ENCODE data around the gene GABRB3.

GABRB3 gene

GRCh38 chr15:26713498-26713897 lies 59.4 kb downstream of the GABRB3 start (continued):
- TF ChIP-seq, protein P1, sequence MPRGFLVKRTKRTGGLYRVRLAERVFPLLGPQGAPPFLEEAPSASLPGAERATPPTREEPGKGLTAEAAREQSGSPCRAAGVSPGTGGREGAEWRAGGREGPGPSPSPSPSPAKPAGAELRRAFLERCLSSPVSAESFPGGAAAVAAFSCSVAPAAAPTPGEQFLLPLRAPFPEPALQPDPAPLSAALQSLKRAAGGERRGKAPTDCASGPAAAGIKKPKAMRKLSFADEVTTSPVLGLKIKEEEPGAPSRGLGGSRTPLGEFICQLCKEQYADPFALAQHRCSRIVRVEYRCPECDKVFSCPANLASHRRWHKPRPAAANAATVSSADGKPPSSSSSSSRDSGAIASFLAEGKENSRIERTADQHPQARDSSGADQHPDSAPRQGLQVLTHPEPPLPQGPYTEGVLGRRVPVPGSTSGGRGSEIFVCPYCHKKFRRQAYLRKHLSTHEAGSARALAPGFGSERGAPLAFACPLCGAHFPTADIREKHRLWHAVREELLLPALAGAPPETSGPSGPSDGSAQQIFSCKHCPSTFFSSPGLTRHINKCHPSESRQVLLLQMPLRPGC (tag by site-specific recombination; IDR thresholded peaks at IDR 0.05), result no peak
- TF ChIP-seq ZNF157 (tag by site-specific recombination; IDR thresholded peaks at IDR 0.05), result no peak
- TF ChIP-seq ZNF426 (tag by site-specific recombination; IDR thresholded peaks at IDR 0.05), result no peak
- TF ChIP-seq ZNF140 (tag by site-specific recombination; IDR thresholded peaks at IDR 0.05), result no peak

DNA sequence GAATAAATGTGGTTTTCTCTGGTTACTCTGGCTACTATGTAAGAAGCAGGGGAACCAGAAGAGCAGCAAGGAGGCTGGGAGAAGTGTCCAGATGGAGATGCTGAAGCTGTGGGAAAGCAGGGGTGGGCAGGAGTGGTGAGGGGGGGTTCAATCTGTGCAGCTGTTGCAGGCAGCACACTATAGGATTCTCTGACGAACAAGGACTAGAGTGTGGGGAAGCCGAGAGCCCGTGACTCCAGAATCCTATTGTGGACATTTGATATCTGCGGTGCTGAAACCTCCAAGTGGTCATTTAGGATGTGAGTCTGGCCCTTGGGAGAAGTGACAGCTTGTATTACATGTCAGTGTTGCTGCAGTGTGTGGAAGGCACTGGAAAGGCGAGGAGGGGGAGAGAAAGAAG lies 60.5 kb downstream of the GABRB3 start:
- TF ChIP-seq ZNF155 (tag by site-specific recombination; IDR thresholded peaks at IDR 0.05), result no peak
- POLR2A ChIA-PET, result no interaction called here
- no peak overlapping the region for H3K4me3 ChIP-seq (ENCODE audit: low read depth, low read length)
- no peaks in the 10 kb centered on the region for H3K4me1 ChIP-seq (ENCODE audit: control insufficient read depth, insufficient read depth, low read length)
- H3K27ac ChIP-seq (ENCODE audit: extremely low read depth, low read depth, low read length), result no peak overlapping the region
- H3K36me3 ChIP-seq (ENCODE audit: control insufficient read depth in 2 of 2, insufficient read depth in 1 of 2, low read length in 2 of 2), result no peaks in the 10 kb centered on the region
- no peaks in the 10 kb centered on the region for H3K9me3 ChIP-seq (ENCODE audit: control insufficient read depth, insufficient read depth, low read depth, low read length)
- CTCF ChIA-PET, result no interaction called here

- TF ChIP-seq KLF10 (tag by site-specific recombination; IDR thresholded peaks at IDR 0.05), result no peak
- no peak for TF ChIP-seq BCL11A (tag by site-specific recombination; IDR thresholded peaks at IDR 0.05; ENCODE audit: low read depth)
- no peak for TF ChIP-seq ZNF416 (tag by site-specific recombination; IDR thresholded peaks at IDR 0.05)
- no peak for TF ChIP-seq ZNF10 (tag by site-specific recombination; IDR thresholded peaks at IDR 0.05)
- no peak for TF ChIP-seq ZNF112 (tag by site-specific recombination; IDR thresholded peaks at IDR 0.05)
- TF ChIP-seq ZNF169 (tag by site-specific recombination; IDR thresholded peaks at IDR 0.05), result no peak
- no peak for TF ChIP-seq ZNF776 (tag by site-specific recombination; IDR thresholded peaks at IDR 0.05; ENCODE audit: borderline replicate concordance)
- no peaks in the 10 kb centered on the region for H3K9me3 ChIP-seq (ENCODE audit: control insufficient read depth, insufficient read depth, low read depth, low read length)
- no peak overlapping the region for H3K4me3 ChIP-seq (ENCODE audit: low read depth, low read length)
- CTCF ChIA-PET, result no interaction called here
- POLR2A ChIA-PET, result no interaction called here
- no peak overlapping the region for H3K27ac ChIP-seq (ENCODE audit: extremely low read depth, low read depth, low read length)
- H3K4me1 ChIP-seq (ENCODE audit: control insufficient read depth, insufficient read depth, low read length), result no peaks in the 10 kb centered on the region
- H3K36me3 ChIP-seq (ENCODE audit: control insufficient read depth in 2 of 2, insufficient read depth in 1 of 2, low read length in 2 of 2), result no peaks in the 10 kb centered on the region
Measured at GRCh38 chr15:26711445-26711844, 61.4 kb downstream of the GABRB3 start.

GRCh38 chr15:26702381-26702780 lies 70.5 kb downstream of the GABRB3 start:
- no peaks in the 10 kb centered on the region for H3K4me1 ChIP-seq (ENCODE audit: control insufficient read depth, insufficient read depth, low read length)
- no peak for TF ChIP-seq ZNF785 (tag by site-specific recombination; IDR thresholded peaks at IDR 0.05)
- no peak for TF ChIP-seq SCRT1 (tag by site-specific recombination; IDR thresholded peaks at IDR 0.05; ENCODE audit: borderline replicate concordance)
- TF ChIP-seq ATF2 (tag by site-specific recombination; IDR thresholded peaks at IDR 0.05; ENCODE audit: low read depth), result no peak
- TF ChIP-seq SCRT2 (tag by site-specific recombination; IDR thresholded peaks at IDR 0.05), result no peak
- TF ChIP-seq SP7 (tag by site-specific recombination; IDR thresholded peaks at IDR 0.05), result no peak
- no peak for TF ChIP-seq ZIC2 (tag by site-specific recombination; IDR thresholded peaks at IDR 0.05)
- H3K9me3 ChIP-seq (ENCODE audit: control insufficient read depth, insufficient read depth, low read depth, low read length), result no peaks in the 10 kb centered on the region
- ChIA-PET CTCF (no interaction called here), POLR2A (no interaction called here)
- no peak overlapping the region for H3K27ac ChIP-seq (ENCODE audit: extremely low read depth, low read depth, low read length)
- H3K36me3 ChIP-seq (ENCODE audit: control insufficient read depth in 2 of 2, insufficient read depth in 1 of 2, low read length in 2 of 2), result no peaks in the 10 kb centered on the region
- H3K4me3 ChIP-seq (ENCODE audit: low read depth, low read length), result no peak overlapping the region

All from HEK293 (cell line).